H9 (cell line): ENCODE measurements around the gene RIIAD1. TPM values are rescaled to one million over a fixed set of nuclear protein-coding genes. Genes with fewer than 3 reads are reported as not detected.
"Not testable (repeated sequence)": the region's sequence is repeated elsewhere in the genome, so short reads cannot be mapped to it uniquely, and the experiment has no call there.

Experiments used
- DNase-seq: peaks from one replicate; pipeline ENCODE4 v3.0.0-alpha.2; 2017
- H2AFZ ChIP-seq: one replicate; pipeline ENCODE4 v1.6.1; 2013; ENCODE audit warnings: mild to moderate bottlenecking, low read length, control low read depth, moderate library complexity
- H2AK5ac ChIP-seq: 2 replicates; pipeline ENCODE4 v1.6.1; 2013; ENCODE audit warnings: low read length, control low read depth, mixed read lengths; ENCODE audit not compliant: insufficient read length
- H2BK120ac ChIP-seq: one replicate; pipeline ENCODE4 v1.6.1; 2013; ENCODE audit warnings: low read depth, mild to moderate bottlenecking, low read length, control low read depth, inconsistent platforms; ENCODE audit not compliant: poor library complexity, severe bottlenecking
- H2BK12ac ChIP-seq: 2 replicates; pipeline ENCODE4 v1.6.1; 2013; ENCODE audit warnings: low read length, control low read depth, mixed read lengths, low read depth; ENCODE audit not compliant: insufficient read length
- H2BK15ac ChIP-seq: 2 replicates; pipeline ENCODE4 v1.6.1; 2013; ENCODE audit warnings: low read depth, low read length, control low read depth
- H2BK20ac ChIP-seq: one replicate; pipeline ENCODE4 v1.6.1; 2013; ENCODE audit warnings: low read depth, mild to moderate bottlenecking, low read length, control low read depth, inconsistent platforms; ENCODE audit not compliant: poor library complexity, severe bottlenecking
- H2BK5ac ChIP-seq: 2 replicates; pipeline ENCODE4 v1.6.1; 2013; ENCODE audit warnings: low read length, control low read depth, mixed read lengths; ENCODE audit not compliant: insufficient read length
- H3K14ac ChIP-seq: 2 replicates; pipeline ENCODE4 v1.6.1; 2013; ENCODE audit warnings: low read length, control low read depth; ENCODE audit not compliant: insufficient read depth
- H3K18ac ChIP-seq: 2 replicates; pipeline ENCODE4 v1.6.1; 2013; ENCODE audit warnings: low read depth, mild to moderate bottlenecking, mixed read lengths, low read length, control low read depth; ENCODE audit not compliant: insufficient read length
- H3K23ac ChIP-seq: 2 replicates; pipeline ENCODE4 v1.6.1; 2013; ENCODE audit warnings: low read length, control low read depth, mixed read lengths, low read depth; ENCODE audit not compliant: insufficient read length
- H3K23me2 ChIP-seq: 2 replicates; pipeline ENCODE4 v1.6.1; 2013; ENCODE audit warnings: low read depth, mild to moderate bottlenecking, mixed read lengths, low read length, control low read depth; ENCODE audit not compliant: insufficient read length, poor library complexity, severe bottlenecking
- H3K27ac ChIP-seq: 2 replicates; pipeline ENCODE4 v1.5.1; 2013; ENCODE audit warnings: low read length, control low read depth, mixed read lengths, low read depth; ENCODE audit not compliant: insufficient read length
- H3K27me3 ChIP-seq: 2 replicates; pipeline ENCODE4 v1.6.1; 2013; ENCODE audit warnings: low read length, control low read depth, inconsistent platforms; ENCODE audit not compliant: insufficient read depth
- H3K4ac ChIP-seq: 2 replicates; pipeline ENCODE4 v1.6.1; 2013; ENCODE audit warnings: low read depth, mild to moderate bottlenecking, control low read depth, inconsistent platforms, low read length, moderate library complexity
- H3K4me1 ChIP-seq: 2 replicates; pipeline ENCODE4 v1.6.1; 2013; ENCODE audit warnings: low read length, control low read depth, inconsistent platforms; ENCODE audit not compliant: insufficient read depth
- H3K4me2 ChIP-seq: 2 replicates; pipeline ENCODE4 v1.6.1; 2013; ENCODE audit warnings: low read length, control low read depth, mixed read lengths; ENCODE audit not compliant: insufficient read length, insufficient read depth
- H3K56ac ChIP-seq: 2 replicates; pipeline ENCODE4 v1.6.1; 2013; ENCODE audit warnings: low read depth, mild to moderate bottlenecking, mixed read lengths, low read length, control low read depth; ENCODE audit not compliant: insufficient read length
- H3K79me1 ChIP-seq: 2 replicates; pipeline ENCODE4 v1.6.1; 2013; ENCODE audit warnings: low read depth, mild to moderate bottlenecking, moderate library complexity, low read length, control low read depth, inconsistent platforms; ENCODE audit not compliant: insufficient read depth, poor library complexity, severe bottlenecking
- H3K79me2 ChIP-seq: 2 replicates; pipeline ENCODE4 v1.6.1; 2013; ENCODE audit warnings: low read length, control low read depth, inconsistent platforms; ENCODE audit not compliant: insufficient read depth
- H3K9ac ChIP-seq: 2 replicates; pipeline ENCODE4 v1.6.1; 2013; ENCODE audit warnings: low read length, control low read depth, mixed read lengths; ENCODE audit not compliant: insufficient read length; ENCODE audit errors: extremely low read depth
- H3K9me3 ChIP-seq: one replicate; pipeline ENCODE4 v1.6.1; 2013; ENCODE audit warnings: low read depth, low read length, inconsistent platforms; ENCODE audit not compliant: control insufficient read depth
- H3T11ph ChIP-seq: one replicate; pipeline ENCODE4 v1.6.1; 2013; ENCODE audit warnings: mild to moderate bottlenecking, low read length, control low read depth, inconsistent platforms
- H4K20me1 ChIP-seq: one replicate; pipeline ENCODE4 v1.6.1; 2013; ENCODE audit not compliant: control insufficient read depth, insufficient read length, insufficient read depth
- H4K5ac ChIP-seq: 2 replicates; pipeline ENCODE4 v1.6.1; 2013; ENCODE audit warnings: low read depth, mild to moderate bottlenecking, mixed read lengths, low read length, control low read depth; ENCODE audit not compliant: insufficient read length
- H4K8ac ChIP-seq: replicated peaks from 2 replicates; pipeline ENCODE4 v1.6.1; 2013; ENCODE audit warnings: low read length, control low read depth, mixed read lengths, low read depth; ENCODE audit not compliant: insufficient read length
- H4K91ac ChIP-seq: 2 replicates; pipeline ENCODE4 v1.6.1; 2013; ENCODE audit warnings: low read depth, mild to moderate bottlenecking, moderate library complexity, mixed read lengths, low read length, control low read depth; ENCODE audit not compliant: insufficient read length
- H3K27ac Mint-ChIP-seq, 3 experiments: 2 replicates in 2 of 3; 3 replicates in 1 of 3; pipeline ENCODE4 v1.8.0; 2020 to 2021; ENCODE audit warnings: mixed read lengths in 3 of 3, mild to moderate bottlenecking in 1 of 3, moderate library complexity in 1 of 3
- H3K27me3 Mint-ChIP-seq: 2 replicates; pipeline ENCODE4 v1.8.0; 2021; ENCODE audit warnings: low read depth, mild to moderate bottlenecking, moderate library complexity, mixed read lengths
- H3K36me3 Mint-ChIP-seq, 3 experiments: 2 replicates in 2 of 3; 3 replicates in 1 of 3; pipeline ENCODE4 v1.8.0; 2020 to 2021; ENCODE audit warnings: low read depth in 3 of 3, mixed read lengths in 3 of 3; ENCODE audit not compliant: insufficient read depth in 1 of 3
- H3K4me1 Mint-ChIP-seq, 2 experiments: 2 replicates each; pipeline ENCODE4 v1.8.0; 2020; ENCODE audit warnings: mixed read lengths in 2 of 2
- H3K4me3 Mint-ChIP-seq, 2 experiments: 2 replicates in 1 of 2; 3 replicates in 1 of 2; pipeline ENCODE4 v1.8.0; 2020 to 2021; ENCODE audit warnings: mild to moderate bottlenecking in 2 of 2, mixed read lengths in 2 of 2, moderate library complexity in 1 of 2
- H3K9me3 Mint-ChIP-seq, 2 experiments: 2 replicates in 1 of 2; 3 replicates in 1 of 2; pipeline ENCODE4 v1.8.0; 2020; ENCODE audit warnings: mild to moderate bottlenecking in 2 of 2, mixed read lengths in 2 of 2, moderate library complexity in 1 of 2
- WGBS: extraction: QIAGEN DNeasy Blood & Tissue Kit; methylation state at CpG from one replicate; pipeline ENCODE4 v1.1.7; 2013; ENCODE audit warnings: missing lambda C conversion rate, low lambda C conversion rate, mixed read lengths; ENCODE audit not compliant: insufficient read length; ENCODE audit errors: extremely low coverage; 5-methylcytosine and 5-hydroxymethylcytosine counted together
- total RNA-seq: library from RNA; stranded (reverse); gene quantifications from 2 replicates; pipeline ENCODE4 v1.2.1, GENCODE V29; 2021
- TF ChIP-seq, protein P1 (sequence below): fragments of 200-600 bp; sonication (generic); conservative IDR thresholded peaks from 3 replicates; pipeline ENCODE4 v1.8.0; 2021; ENCODE audit warnings: antibody characterized with exemption, mild to moderate bottlenecking

The RIIAD1 gene
- total RNA-seq, 1 experiment from 2014 or later = 1.4 TPM

DNA sequence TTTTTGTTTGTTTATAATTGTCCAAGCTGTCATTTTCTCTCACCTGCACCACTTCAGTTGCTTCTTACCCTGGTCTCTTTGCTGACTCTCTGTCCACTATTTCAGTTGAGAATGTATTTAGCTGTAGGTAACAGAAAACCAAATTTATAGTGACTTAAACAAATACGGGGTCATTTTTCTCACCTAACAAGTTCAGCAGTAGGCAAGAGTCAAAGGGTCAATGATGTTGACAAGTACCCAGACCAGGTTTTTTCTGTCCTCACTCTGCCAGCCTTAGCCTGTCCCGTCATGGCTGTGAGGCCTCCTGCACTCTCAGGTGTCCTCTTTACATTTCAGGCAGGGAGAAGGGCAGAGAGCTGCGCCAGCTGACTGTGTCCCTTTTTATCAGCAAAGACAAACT lies 11.8 kb downstream of the RIIAD1 start:
- H3K23ac ChIP-seq = no peak overlapping the region
- H2AK5ac ChIP-seq = no peak overlapping the region
- H4K91ac ChIP-seq = no peak overlapping the region
- no peak overlapping the region for H2BK120ac ChIP-seq
- Mint-ChIP-seq H3K9me3 (peaks cover 13 to 19% of the 10 kb centered on the region in 2 experiments), H3K36me3 (peaks cover 4 to 18% (median 15%) of the 10 kb centered on the region in 3 experiments; a peak in 5 of 7 replicates), H3K4me1 (peaks cover 18 to 19% of the 10 kb centered on the region in 2 experiments), H3K27me3 (peaks cover 8% of the 10 kb centered on the region), H3K27ac (no peak overlapping the region), H3K4me3 (no peak overlapping the region)
- H3K79me1 ChIP-seq = no peaks in the 10 kb centered on the region
- H3K4me1 ChIP-seq = peaks cover 5% of the 10 kb centered on the region; the same call in 1 of the 2 replicates
- no peak overlapping the region for H3K4me2 ChIP-seq
- no peaks in the 10 kb centered on the region; the same call in 1 of the 2 replicates for H3K27me3 ChIP-seq
- no peak overlapping the region for H2BK12ac ChIP-seq
- no peak overlapping the region for H2BK20ac ChIP-seq
- H3K27ac ChIP-seq = no peak overlapping the region
- no peaks in the 10 kb centered on the region for H4K20me1 ChIP-seq
- H4K8ac ChIP-seq = no peak overlapping the region
- no peak overlapping the region for H3K18ac ChIP-seq
- H3K56ac ChIP-seq = no peak overlapping the region
- H2BK5ac ChIP-seq = no peak overlapping the region
- no peak overlapping the region for H3K14ac ChIP-seq
- no peaks in the 10 kb centered on the region for H3K79me2 ChIP-seq
- no peak for DNase-seq
- TF ChIP-seq, protein P1, sequence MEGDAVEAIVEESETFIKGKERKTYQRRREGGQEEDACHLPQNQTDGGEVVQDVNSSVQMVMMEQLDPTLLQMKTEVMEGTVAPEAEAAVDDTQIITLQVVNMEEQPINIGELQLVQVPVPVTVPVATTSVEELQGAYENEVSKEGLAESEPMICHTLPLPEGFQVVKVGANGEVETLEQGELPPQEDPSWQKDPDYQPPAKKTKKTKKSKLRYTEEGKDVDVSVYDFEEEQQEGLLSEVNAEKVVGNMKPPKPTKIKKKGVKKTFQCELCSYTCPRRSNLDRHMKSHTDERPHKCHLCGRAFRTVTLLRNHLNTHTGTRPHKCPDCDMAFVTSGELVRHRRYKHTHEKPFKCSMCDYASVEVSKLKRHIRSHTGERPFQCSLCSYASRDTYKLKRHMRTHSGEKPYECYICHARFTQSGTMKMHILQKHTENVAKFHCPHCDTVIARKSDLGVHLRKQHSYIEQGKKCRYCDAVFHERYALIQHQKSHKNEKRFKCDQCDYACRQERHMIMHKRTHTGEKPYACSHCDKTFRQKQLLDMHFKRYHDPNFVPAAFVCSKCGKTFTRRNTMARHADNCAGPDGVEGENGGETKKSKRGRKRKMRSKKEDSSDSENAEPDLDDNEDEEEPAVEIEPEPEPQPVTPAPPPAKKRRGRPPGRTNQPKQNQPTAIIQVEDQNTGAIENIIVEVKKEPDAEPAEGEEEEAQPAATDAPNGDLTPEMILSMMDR = no peak
- WGBS = no CpG with 5 or more reads among the region's 3 CpGs
- no peak overlapping the region for H3T11ph ChIP-seq
- peaks cover 14% of the 10 kb centered on the region for H3K9me3 ChIP-seq
- peaks cover 3% of the 10 kb centered on the region for H3K23me2 ChIP-seq
- no peak overlapping the region for H3K9ac ChIP-seq
- no peak overlapping the region for H2AFZ ChIP-seq
- no peak overlapping the region for H4K5ac ChIP-seq
- H2BK15ac ChIP-seq = no peak overlapping the region
- H3K4ac ChIP-seq = no peak overlapping the region

DNA sequence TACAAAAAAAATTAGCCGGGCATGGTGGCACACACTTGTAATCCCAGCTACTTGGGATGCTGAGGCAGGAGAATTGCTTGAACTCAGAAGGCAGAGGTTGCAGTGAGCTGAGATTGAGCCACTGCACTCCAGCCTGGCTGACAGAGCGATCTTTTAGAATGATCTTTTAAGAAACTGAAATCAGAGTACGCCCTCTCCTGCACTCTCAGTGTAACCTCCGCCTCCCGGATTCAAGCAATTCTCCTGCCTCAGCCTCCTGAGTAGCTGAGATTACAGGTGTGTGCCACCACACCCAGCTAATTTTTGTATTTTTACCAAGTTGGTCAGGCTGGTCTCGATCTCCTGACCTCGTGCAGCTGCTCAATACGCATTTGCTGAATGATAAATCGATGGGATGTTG lies 12.7 kb downstream of the RIIAD1 start:
- not testable (repeated sequence) for H2BK20ac ChIP-seq, H3K9ac ChIP-seq, H3K27me3 ChIP-seq, DNase-seq, H3K23ac ChIP-seq, H4K91ac ChIP-seq, H3K4ac ChIP-seq, H3K27ac Mint-ChIP-seq, H3K27ac ChIP-seq, H2AK5ac ChIP-seq, H2BK5ac ChIP-seq, H3K79me2 ChIP-seq, H3K27me3 Mint-ChIP-seq, H3K56ac ChIP-seq, H4K5ac ChIP-seq, H3K23me2 ChIP-seq, H4K20me1 ChIP-seq, H3K4me1 ChIP-seq, H3T11ph ChIP-seq, H2AFZ ChIP-seq, H4K8ac ChIP-seq, H2BK120ac ChIP-seq, H3K14ac ChIP-seq, H3K4me2 ChIP-seq, H2BK15ac ChIP-seq, H2BK12ac ChIP-seq, H3K18ac ChIP-seq, H3K79me1 ChIP-seq, H3K4me3 Mint-ChIP-seq
- Mint-ChIP-seq H3K9me3 (peaks cover 18 to 26% of the 10 kb centered on the region in 2 experiments), H3K4me1 (peaks cover 10% of the 10 kb centered on the region in 2 experiments), H3K36me3 (peaks cover 7 to 22% (median 18%) of the 10 kb centered on the region in 3 experiments; a peak in 5 of 7 replicates)
- peaks cover 16% of the 10 kb centered on the region for H3K9me3 ChIP-seq
- WGBS = no CpG with 5 or more reads among the region's 9 CpGs
